AG08395 (cell line): ENCODE measurements around the gene PDZD2.

Source experiments
- DNase-seq: peaks from one replicate; pipeline ENCODE4 v3.0.0; 2012; ENCODE audit warnings: mixed read lengths, low spot score

PDZD2 gene

GRCh38 chr5:32143617-32144377, 504.9 kb downstream of the PDZD2 start:
- no peak for DNase-seq

- DNase-seq = no peak
These were observed 505.7 kb downstream of the PDZD2 start for GRCh38 chr5:32144378-32145207.

GRCh38 chr5:32145378-32145777, 506.4 kb downstream of the PDZD2 start:
- DNase-seq = no peak

- DNase-seq = no peak
These were observed 508.3 kb downstream of the PDZD2 start for GRCh38 chr5:32147236-32147635.

GRCh38 chr5:32147959-32148358, 509.0 kb downstream of the PDZD2 start:
- no peak for DNase-seq

GRCh38 chr5:32150366-32150765, 511.4 kb downstream of the PDZD2 start:
- DNase-seq = no peak

GRCh38 chr5:32151198-32151597, 512.3 kb downstream of the PDZD2 start:
- DNase-seq = no peak

GRCh38 chr5:32153723-32154122, 514.8 kb downstream of the PDZD2 start:
- no peak for DNase-seq

- no peak for DNase-seq
These were observed 516.3 kb downstream of the PDZD2 start for GRCh38 chr5:32155211-32155610.

GRCh38 chr5:32156635-32157034, 517.7 kb downstream of the PDZD2 start:
- DNase-seq = no peak

GRCh38 chr5:32157078-32157477, 518.1 kb downstream of the PDZD2 start:
- DNase-seq = no peak

GRCh38 chr5:32158679-32158975, 519.7 kb downstream of the PDZD2 start:
- no peak for DNase-seq

GRCh38 chr5:32159328-32160072, 520.6 kb downstream of the PDZD2 start:
- DNase-seq = no peak

GRCh38 chr5:32160228-32160627, 521.3 kb downstream of the PDZD2 start:
- no peak for DNase-seq
